Posterior cingulate gyrus (tissue), 11 donors: Measurements from ENCODE around the gene KCTD19.
"Not testable (repeated sequence)": the region's sequence is repeated elsewhere in the genome, so short reads cannot be mapped to it uniquely, and the experiment has no call there.

Experiments used
- DNase-seq, 10 donors: peaks; one replicate each; pipeline versions ENCODE4 v3.0.0 to v3.0.0-alpha.2; 2020 to 2021; ENCODE audit warnings: mixed read lengths in 3 of 10
- intact Hi-C: fragments of 100-400 bp; cut with DNase I; formaldehyde crosslinking; loops from one replicate; pipeline ENCODE4 v1.15.1; 2023

KCTD19 gene

GRCh38 chr16:67326472-67327309 lies at the start of gene KCTD19, which contains the start of gene LRRC36:
TSS of gene KCTD19 (minus strand) at chr16:67326741. CDS start at chr16:67326707, 34 bp downstream.
TSS of gene LRRC36 (plus strand) at chr16:67326815. CDS start at chr16:67326863, 48 bp downstream.
- DNase-seq: peak in 9 of 10 donors; percentile 17 to 91 (median 39)
- intact Hi-C loops: no loop called here

GRCh38 chr16:67376012-67376411 lies 49.5 kb upstream of the KCTD19 start:
- intact Hi-C loops, DNase-seq: not testable (repeated sequence)

GRCh38 chr16:67372664-67373063 lies 46.1 kb upstream of the KCTD19 start:
- intact Hi-C loops: loop anchor here (2.0 to 5.0 kb wide), 2 partner anchors 26 to 45 kb away; partner anchors contain the start of gene ZDHHC1

GRCh38 chr16:67370661-67371060 lies 44.1 kb upstream of the KCTD19 start:
- DNase-seq: no peak
- intact Hi-C loops: loop anchor here (5.0 kb wide), 1 partner anchor 47 kb away; the partner anchor contains the start of gene ZDHHC1

More at GRCh38 chr16:67372664-67373063, 46.1 kb upstream of the KCTD19 start:
- no peak for DNase-seq

GRCh38 chr16:67364600-67365235 lies 38.2 kb upstream of the KCTD19 start:
- intact Hi-C loops: no loop called here
- DNase-seq: no peak

GRCh38 chr16:67361038-67361437 lies 34.5 kb upstream of the KCTD19 start:
- intact Hi-C loops: no loop called here

GRCh38 chr16:67359540-67360269 lies 33.2 kb upstream of the KCTD19 start:
- DNase-seq, intact Hi-C loops: not testable (repeated sequence)

More at GRCh38 chr16:67361038-67361437, 34.5 kb upstream of the KCTD19 start:
- no peak for DNase-seq

GRCh38 chr16:67357561-67357960 lies 31.0 kb upstream of the KCTD19 start:
- DNase-seq: no peak
- intact Hi-C loops: no loop called here

- DNase-seq: no peak
- intact Hi-C loops: no loop called here
Observed at GRCh38 chr16:67356396-67356795, 29.9 kb upstream of the KCTD19 start.

GRCh38 chr16:67352463-67352862 lies 25.9 kb upstream of the KCTD19 start:
- DNase-seq, intact Hi-C loops: not testable (repeated sequence)

GRCh38 chr16:67350324-67350723 lies 23.8 kb upstream of the KCTD19 start:
- intact Hi-C loops: no loop called here
- DNase-seq: no peak

- no peak for DNase-seq
- intact Hi-C loops: no loop called here
Observed at GRCh38 chr16:67349172-67349571, 22.6 kb upstream of the KCTD19 start.

- intact Hi-C loops: no loop called here
- no peak for DNase-seq
Observed at GRCh38 chr16:67346341-67346740, 19.8 kb upstream of the KCTD19 start.

- no peak for DNase-seq
- intact Hi-C loops: no loop called here
Observed at GRCh38 chr16:67345401-67345800, 18.9 kb upstream of the KCTD19 start.

- DNase-seq: no peak
- intact Hi-C loops: no loop called here
Observed at GRCh38 chr16:67342616-67343015, 16.1 kb upstream of the KCTD19 start.

GRCh38 chr16:67341250-67341649 lies 14.7 kb upstream of the KCTD19 start:
- no peak for DNase-seq
- intact Hi-C loops: no loop called here

- intact Hi-C loops: no loop called here
- no peak for DNase-seq
Observed at GRCh38 chr16:67339453-67339852, 12.9 kb upstream of the KCTD19 start.

GRCh38 chr16:67336648-67337047 lies 10.1 kb upstream of the KCTD19 start:
- intact Hi-C loops: no loop called here

GRCh38 chr16:67336116-67336515 lies 9.6 kb upstream of the KCTD19 start:
- no peak for DNase-seq
- intact Hi-C loops: no loop called here

More at GRCh38 chr16:67336648-67337047, 10.1 kb upstream of the KCTD19 start:
- no peak for DNase-seq

- no peak for DNase-seq
- intact Hi-C loops: no loop called here
Observed at GRCh38 chr16:67333315-67333714, 6.8 kb upstream of the KCTD19 start.

GRCh38 chr16:67329901-67330300 lies 3.4 kb upstream of the KCTD19 start:
- intact Hi-C loops: no loop called here

More at GRCh38 chr16:67329901-67330300, 3.4 kb upstream of the KCTD19 start:
- no peak for DNase-seq
